ENCODE measurements around the gene RAP1GAP.

Gene RAP1GAP

DNA sequence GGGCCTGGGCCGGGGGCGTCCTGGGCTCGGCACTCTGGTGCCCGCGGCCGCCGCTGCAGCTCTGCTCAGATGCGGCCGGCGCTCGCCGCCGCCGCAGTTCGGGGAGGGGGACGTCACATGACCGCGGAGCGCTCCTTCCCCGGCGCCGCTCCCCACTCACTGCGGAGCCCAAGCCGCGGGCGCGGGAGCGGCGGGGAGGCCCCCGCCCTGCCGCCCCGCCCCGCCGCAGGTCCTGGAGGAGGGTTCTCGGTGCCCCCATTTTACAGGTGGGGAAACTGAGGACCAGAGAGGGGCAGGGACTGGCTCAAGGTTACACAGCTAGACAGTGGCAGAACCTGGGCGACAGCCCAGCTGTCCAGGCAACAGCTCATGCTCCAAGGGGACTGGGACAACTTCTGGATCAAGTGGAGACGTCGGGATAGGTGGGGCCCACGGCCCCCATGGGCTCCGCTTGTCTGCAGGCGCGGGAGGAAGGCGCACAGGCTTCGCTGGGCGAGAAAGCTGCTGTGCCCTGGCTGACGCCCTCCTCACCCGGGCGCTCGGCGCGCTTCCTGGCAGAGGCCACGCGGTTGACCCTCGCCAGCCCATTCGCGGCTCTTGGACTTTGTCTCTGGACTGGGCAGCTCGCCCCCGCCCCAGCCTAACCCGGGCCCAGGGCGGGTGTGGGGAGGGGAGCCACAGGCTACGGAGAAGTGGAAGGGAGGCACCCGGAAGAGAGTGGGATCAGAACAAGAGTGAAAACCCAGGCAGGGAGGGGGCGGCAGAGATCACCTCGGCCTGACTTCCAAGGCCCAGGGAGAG is at the start of gene RAP1GAP:
Gene RAP1GAP (minus strand): TSS at position 100 of the 801 bp plus-strand sequence. CDS start 49,325 bp downstream, outside the sequence.
- DNase-seq (ENCODE audit: low spot score) = no peak

DNA sequence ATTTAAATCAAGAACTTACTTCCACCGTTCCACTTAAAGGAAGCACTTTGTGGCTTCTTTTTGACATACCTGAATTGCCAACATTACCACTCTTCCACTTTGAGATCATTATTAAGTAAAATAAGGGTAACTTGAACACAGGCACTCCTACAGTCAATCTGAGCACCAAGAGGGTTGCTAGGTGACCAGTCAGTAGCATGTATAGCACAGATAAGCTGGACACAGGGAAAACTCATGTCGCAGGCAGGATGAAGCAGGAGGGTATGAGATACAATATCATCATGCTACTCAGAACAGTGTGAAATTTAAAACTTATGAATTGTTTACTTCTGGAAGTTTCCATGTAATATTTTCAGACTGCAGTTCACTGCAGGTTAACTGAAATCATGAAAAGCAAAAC is 47.0 kb upstream of the RAP1GAP start:
- no peak for DNase-seq (ENCODE audit: low spot score)

DNA sequence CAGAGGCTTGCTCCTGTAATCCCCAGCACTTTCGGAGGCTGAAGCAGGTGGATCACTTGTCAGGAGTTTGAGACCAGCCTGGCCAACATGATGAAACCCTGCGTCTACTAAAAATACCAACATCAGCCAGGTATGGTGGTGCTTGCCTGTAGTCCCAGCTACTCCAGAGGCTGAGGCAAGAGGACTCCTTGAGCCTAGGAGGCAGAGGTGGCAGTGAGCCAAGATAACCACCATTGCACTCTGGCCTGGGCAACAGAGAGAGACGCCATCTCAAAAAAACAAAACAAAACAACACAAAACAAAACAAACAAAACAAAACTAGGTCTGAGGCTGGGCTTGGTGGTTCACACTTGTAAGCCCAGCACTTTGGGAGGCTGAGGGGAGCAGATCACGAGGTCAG is 38.7 kb upstream of the RAP1GAP start:
- no peak for DNase-seq (ENCODE audit: low spot score)

DNA sequence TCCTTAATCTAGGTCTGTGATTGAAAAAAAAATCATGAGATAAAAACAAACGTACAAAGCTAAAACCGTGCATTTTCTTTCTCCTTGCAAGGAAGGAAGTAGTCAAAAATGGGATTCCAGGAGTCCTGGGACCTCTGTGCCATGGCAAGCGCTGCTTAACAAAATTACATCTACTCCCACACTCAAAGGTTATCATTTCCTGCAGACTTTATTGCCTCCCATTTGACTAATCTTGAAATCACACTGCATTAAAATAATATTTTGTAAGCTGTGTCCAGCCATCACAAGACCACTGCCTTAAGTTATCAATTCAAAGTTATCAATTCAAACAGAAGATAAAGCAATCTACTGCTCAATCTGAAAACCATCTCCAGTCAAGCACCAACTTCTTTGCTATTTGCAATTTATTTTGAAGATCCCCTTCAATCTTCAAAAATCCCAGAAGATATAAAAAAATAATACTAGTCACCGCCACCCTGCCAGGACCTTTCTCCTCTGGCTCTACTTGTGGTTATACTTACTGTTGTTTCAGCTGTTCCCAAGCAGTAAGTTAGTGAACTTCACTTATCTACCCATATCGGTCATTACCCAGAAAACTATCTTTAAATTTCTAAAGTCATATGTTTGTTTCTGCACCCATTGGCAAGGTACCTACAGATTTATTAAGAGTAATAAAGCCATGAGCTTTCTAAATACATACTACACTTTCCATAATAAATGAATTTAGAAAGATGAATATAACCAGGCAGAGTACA is 38.1 kb upstream of the RAP1GAP start:
- DNase-seq (ENCODE audit: low spot score) = no peak

DNA sequence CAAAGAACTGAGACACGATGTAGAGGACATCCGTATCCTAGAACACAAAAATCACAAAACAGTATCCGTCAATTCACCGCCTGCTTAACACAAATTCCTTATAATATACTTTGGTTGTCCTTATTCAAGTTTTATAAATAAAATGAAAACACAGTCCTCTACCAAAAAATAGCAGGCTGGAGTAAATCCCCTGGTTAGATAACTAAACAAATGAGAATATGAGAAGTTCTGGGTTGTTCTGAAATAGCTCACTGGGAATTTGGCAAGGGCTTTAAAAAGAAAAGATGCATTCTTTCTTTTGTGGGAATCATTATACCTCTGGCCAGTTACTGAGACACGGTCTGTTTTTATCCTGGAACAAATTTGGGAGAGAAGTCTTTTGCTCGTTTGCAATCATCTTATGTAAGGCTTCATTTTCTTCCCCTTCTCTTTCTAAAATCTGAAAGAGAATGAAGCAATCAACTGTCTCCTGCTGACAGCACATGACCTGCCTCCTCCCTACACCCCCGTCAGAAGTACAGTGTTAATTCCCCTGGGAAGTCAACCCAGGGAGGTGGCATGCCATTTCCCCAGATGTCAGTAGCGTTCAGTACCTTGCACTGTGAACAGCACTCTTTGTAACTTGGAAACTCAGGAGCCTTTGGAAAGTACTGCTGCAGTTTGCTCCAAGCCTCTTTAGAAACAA is 37.1 kb upstream of the RAP1GAP start:
- DNase-seq (ENCODE audit: low spot score) = no peak

DNA sequence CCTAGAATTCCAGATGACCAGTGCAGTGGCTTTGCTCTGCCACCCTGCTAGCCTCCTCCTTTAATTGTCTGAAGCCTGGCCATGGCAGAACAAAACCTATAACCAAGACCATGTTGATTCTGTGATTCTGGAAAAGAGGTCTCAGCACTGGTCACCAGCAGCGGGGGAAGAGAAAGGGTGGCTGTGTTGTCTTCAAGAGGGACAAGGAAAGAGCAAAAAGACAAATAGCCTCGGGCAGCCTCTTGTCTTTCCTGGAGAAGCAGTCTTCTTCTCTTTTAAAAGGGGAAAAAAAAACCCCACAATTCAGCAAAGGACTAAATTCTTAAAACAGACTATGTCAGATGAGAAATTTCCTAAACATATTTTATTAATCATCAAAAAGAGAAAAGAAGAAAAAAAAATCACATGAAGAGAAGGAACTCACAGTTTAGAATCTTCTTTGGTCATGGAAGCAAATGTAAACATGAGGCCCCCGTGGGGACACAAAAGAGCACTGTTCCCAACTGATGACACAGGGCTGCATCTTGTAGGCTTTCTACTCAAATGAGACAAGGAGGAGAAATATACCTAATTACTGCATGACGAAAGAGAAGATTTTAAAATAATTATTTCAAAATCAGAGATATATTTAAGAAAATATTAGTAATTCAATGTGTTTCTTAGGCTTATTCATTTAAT is 36.3 kb upstream of the RAP1GAP start:
- DNase-seq (ENCODE audit: low spot score) = no peak

DNA sequence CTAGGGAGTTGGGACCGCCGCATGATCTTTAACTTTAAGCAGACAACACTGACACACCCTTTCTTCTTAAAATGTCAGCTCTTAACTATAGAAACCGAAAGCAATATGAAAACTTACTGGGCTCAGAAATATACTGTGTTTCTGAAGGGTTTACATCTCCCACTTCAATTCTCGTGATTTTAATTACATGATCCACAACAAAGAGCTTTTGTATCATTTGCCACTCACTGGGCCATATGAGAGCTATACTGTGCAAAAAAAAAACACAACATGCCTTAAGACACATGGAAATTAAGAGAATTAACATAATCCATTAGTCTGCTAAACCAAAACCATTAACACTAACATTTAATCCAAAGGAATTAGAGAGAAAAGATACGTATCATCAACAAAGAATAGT is 35.0 kb upstream of the RAP1GAP start:
- no peak for DNase-seq (ENCODE audit: low spot score)

DNA sequence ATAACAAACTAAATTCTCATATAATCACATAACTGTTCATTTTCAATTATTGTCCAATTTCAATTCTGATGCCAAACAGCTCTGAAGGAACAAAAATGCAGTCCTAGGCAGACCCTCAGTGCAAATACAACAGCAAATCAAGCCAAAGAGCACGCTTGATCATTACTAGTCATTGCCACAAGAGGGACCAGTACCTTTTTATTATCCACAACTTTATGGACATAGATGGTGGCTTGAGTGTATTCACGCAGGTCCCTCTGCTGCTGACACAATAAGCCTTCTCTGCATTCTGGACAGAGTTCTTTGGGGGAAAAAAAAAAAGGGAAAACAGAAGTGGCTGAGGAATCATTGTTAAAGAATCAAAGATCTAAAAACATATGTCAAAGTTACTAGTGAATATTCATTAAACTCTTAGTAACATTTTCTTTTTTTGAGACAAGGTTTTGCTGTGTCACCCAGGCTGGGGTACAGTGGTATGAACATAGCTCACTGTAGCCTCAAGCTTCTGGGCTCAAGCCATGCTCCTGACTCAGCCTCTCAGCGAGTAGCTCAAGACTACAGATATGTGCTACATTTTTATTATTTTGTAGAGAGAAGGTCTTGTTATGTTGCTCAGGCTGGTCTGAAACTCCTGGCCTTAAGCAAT is 34.3 kb upstream of the RAP1GAP start:
- no peak for DNase-seq (ENCODE audit: low spot score)

DNA sequence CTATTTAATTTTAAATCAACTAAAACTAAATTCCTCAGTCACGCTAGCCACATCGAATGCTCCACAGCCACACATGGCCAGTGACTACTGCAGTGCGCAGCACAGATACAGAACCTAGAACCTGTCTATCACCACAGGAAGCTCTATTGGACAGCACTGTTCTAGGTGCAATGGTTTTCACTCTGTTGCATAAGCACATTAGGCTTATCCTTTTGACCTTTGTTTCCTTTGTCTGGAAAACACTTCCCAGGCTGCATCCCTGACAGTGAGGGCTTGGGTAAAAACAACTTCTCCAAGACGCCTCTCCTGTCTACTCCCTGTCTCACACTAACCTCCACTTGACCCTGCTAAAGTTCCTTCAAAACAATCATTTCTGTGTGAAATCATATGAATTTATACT is 33.6 kb upstream of the RAP1GAP start:
- no peak for DNase-seq (ENCODE audit: low spot score)

DNA sequence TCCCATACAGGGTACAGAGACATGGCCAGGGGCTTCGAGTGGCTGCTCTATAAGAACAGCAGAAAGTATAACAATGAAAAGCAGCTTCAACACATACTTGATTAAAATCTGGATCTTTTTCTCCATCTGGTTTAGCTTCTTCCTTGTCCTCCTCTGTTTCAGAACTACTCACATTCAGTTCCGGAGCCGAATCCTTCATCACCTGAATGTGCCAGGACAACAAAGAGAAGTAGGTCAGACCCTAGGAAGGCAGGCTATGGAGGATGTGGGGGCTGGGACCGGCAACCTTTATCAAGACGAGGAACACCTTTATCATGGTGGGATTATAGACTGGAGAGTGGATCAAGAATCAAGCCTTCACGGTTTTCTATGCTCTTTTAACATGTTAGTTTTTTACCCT is 32.2 kb upstream of the RAP1GAP start:
- DNase-seq (ENCODE audit: low spot score) = no peak

DNA sequence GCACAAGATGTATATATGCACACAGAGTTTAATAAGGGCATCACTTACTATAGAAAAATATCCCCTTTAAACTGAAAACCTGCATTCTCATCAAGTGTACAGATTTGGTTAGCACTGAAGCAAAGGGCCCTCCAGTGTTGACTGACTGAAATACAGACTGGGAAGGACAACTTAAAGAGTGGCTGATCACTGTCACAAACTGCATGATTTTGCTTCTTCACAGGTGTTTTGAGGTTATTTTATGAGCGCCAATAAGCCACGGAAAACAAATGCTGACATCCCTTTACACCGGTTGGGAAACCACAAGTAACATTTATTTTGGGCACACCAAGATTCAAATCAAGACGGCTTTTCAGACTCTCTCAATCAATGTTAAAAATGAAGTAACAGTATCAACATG is 30.9 kb upstream of the RAP1GAP start:
- no peak for DNase-seq (ENCODE audit: low spot score)

DNA sequence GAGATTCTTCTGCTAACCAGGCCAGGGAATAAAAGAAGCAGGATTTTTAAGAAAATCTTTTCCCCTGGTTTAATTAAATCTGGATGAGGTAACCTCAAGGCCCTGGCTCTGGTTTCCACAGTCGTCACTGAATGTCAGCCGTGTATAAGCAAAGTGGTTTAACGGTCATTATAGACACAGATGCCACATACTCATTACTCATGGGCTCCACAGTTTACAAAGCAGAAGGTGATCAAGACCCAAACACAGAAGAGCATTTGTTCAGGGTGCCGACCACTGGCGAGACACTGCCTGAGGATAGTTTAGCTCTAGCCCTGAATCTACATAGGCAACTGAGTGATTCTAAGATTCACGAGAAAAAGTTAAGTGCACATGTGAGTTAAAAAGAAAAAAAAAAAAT is 27.8 kb upstream of the RAP1GAP start:
- DNase-seq (ENCODE audit: low spot score) = no peak

DNA sequence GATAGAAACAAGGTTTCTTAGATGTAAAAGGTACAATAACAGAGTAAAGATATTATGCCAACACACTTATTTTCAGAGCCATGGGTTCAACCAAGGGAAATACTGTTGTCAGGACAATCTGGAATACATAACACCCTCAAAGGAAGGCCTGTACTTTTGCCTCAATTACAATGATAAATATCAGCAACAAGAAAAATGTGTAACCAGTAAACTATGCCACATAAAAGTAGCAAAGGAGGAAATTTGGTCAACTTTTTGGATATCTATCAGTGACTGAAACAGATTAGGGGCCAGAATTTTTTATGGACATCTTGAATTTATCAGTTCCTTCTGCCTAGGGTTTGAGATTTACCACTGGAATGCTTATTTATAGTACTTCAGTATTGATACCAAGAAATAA is 24.6 kb upstream of the RAP1GAP start:
- DNase-seq (ENCODE audit: low spot score) = no peak

DNA sequence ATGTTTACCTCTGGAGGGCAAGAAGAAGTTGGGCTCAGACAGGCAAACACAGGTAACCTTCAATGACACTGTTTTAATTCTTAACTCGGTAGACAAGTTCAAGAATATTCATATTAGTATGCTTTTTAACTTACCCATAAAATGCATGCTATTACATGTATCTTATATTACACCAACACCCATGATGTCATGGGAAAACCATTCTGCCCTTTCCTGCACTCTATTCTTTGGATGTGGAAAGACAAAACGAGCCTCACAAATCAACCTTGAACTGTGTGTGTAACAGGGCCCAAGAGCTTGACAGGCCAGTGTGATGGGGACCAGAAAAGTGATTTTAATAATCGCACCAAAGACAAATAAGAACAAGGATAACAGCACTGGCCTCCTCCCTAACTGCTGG is 22.6 kb upstream of the RAP1GAP start:
- no peak for DNase-seq (ENCODE audit: low spot score)

DNA sequence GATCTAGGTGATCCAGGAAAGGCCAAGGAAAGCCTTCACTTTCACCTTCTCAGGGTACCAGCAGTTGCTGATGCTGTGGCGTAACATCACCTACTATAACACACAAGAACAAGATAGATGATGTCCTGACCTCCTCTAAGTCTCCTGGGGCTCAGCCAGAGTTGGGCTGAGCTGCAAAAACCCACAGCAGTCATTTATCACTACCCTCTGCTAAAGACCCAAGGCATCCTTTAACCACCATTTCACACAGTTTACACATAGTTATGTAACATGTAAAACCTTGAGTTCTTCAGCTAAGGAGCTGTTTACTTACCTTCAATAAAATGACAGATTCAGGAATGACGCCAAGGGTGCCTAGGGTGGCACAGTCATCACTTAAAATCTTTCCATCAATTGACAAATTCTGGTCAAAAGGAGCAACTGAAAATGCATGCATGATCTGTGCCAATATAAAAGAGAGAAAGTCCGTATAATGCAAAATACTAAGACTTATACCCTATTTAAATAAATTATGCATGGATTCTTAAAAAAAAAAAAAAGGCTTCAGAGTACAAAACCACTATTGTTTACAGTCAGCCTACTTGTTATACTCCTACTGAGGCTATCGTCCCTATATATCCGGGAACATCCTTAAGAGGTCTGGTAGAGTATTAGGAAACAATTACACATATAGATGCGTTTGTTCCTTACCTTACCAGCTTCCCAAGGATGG is 20.7 kb upstream of the RAP1GAP start:
- DNase-seq (ENCODE audit: low spot score) = no peak

DNA sequence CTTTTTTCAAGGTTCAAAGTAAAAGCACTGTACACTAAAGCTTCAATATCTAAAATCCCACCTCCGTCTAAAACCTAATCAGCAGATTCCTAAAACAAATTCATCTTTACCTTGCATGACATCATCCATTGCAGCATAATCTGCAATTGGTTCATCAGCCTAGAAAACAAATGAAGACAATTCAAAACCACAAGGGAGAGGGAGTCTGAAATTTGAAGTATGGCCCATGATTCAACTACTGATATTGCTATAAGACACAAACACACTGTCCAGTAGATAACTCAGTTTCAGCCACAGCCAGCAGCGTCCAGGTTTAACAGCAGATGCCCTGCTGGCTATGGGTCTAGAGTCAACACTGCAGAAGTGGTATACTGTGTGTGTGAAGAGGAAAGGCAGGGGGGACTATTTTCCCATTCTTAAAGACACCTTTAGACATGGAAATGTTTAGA is 17.9 kb upstream of the RAP1GAP start:
- DNase-seq (ENCODE audit: low spot score) = no peak

DNA sequence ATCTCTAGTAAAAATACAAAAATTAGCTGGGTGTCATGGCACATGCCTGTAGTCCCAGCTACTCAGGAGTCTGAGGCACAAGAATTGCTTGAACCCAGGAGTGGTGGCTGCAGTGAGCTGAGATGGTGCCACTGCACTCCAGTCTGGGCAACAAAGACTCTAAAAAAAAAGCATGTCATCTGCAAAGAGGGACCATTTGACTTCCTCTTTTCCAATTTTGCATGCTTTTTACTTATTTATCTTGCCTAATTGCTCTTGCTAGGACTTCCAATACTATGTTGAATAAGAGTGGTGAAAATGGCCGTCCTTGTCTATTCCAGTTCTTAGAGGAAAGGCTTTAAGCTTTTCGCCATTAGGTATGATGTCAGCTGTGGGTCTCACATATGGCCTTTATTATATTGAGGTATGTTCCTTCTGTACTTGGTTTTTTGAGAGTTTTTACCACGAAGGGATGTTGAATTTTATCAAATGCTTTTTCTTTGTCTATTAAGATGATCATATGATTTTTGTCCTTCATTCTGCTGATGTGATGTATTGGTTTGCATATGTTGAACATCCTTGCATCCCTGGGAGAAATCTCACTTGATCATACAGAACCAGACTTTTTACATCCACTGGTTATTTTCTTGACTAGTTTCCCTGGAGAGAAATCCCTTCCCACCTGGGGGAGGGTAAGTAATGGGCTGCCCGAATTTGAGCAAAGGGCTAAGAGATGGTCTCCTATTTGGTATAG is 17.0 kb upstream of the RAP1GAP start:
- no peak for DNase-seq (ENCODE audit: low spot score)

DNA sequence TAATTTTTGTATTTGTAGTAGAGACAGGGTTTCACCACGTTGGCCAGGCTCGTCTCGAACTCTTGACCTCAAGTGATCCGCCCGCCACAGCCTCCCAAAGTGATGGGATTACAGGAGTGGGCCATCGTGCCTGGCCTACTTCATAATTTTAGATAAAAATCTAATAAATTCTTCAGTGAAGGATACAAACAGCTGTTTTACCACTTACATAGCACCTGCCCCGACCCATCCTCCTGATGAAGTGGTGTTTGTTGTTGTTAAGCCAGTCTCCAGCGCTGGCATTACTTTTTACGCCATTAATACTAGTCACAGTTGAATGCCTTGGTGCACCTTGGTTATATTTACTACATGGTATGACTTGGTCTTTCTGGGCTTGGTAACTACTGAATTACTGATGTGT is 12.3 kb upstream of the RAP1GAP start:
- DNase-seq (ENCODE audit: low spot score) = no peak

DNA sequence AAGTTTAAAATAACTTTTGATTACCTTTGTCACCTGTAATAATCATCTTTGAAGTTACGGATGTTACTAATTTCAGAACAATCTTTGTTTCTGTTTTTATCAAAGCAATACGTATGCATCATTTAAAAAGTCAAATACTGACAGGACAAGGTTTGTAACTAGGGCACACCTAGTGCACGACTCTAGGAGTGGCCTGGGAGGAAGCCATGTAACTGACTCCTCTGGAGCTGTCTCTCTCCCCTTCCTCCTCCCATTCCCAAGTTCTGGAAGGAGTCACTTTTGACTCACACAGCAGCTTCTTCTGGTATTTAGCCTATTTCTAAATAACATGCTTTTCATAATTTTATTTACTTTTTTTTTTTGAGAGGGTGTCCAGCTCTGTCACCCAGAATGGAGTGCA is 11.8 kb upstream of the RAP1GAP start:
- DNase-seq (ENCODE audit: low spot score) = no peak

DNA sequence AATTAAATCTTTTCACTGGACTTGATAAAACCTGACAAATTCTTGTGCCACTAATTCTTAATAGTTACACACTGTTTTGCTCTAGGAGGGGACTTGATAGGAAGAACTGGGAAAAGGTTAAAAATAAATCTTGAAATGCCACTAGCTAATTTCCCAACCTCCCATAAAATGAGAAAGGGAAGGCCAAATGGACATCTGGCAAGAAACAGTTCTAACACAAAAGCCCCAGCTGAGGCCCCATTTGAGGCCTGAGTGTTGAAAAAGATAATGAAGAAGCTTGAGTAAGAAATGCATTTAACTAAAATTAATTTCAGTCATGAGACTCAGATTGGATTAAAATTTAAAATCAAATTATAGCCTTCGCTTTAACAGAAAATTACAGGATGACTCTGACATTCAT is 11.2 kb upstream of the RAP1GAP start:
- no peak for DNase-seq (ENCODE audit: low spot score)

Data from left forelimb (tissue), 1 donor.